HG03045 (cell line): ENCODE results near the gene TBC1D4.
"Not testable (repeated sequence)": the region's sequence is repeated elsewhere in the genome, so short reads cannot be mapped to it uniquely, and the experiment has no call there.

Experiments
- ATAC-seq: cut with Tn5 transposase; IDR thresholded peaks from one replicate; pipeline ENCODE4 v1.9.1; 2021; ENCODE audit warnings: mild to moderate bottlenecking, moderate library complexity; ENCODE audit not compliant: unreplicated experiment

The TBC1D4 gene

GRCh38 chr13:75364131-75364713 lies 117.7 kb downstream of the TBC1D4 start:
- ATAC-seq: no peak

- no peak for ATAC-seq
Measured at GRCh38 chr13:75363371-75363770, 118.6 kb downstream of the TBC1D4 start.

DNA sequence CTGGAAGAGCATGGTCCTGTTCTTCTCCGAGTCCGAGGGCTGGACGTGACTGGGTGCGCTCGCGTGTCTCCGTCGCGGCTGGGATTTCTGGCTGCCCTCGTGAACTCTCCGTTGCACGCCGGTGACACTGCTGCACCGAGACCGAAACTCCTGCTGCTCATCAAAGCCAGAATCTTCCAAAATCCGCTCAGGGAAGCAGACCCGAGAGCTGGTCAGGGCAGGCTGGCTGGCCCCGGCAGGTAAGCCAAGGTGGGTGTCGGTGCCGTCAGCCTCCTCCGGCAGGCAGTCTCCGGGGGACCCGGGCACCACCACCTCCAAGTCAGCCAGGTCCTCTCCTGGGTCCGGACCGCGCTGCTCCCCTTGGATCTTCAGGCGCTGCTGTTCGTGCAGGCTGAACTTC lies 119.9 kb downstream of the TBC1D4 start:
- no peak for ATAC-seq

GRCh38 chr13:75360170-75360569 lies 121.8 kb downstream of the TBC1D4 start:
- no peak for ATAC-seq

- no peak for ATAC-seq
Measured at GRCh38 chr13:75359266-75359665, 122.7 kb downstream of the TBC1D4 start.

DNA sequence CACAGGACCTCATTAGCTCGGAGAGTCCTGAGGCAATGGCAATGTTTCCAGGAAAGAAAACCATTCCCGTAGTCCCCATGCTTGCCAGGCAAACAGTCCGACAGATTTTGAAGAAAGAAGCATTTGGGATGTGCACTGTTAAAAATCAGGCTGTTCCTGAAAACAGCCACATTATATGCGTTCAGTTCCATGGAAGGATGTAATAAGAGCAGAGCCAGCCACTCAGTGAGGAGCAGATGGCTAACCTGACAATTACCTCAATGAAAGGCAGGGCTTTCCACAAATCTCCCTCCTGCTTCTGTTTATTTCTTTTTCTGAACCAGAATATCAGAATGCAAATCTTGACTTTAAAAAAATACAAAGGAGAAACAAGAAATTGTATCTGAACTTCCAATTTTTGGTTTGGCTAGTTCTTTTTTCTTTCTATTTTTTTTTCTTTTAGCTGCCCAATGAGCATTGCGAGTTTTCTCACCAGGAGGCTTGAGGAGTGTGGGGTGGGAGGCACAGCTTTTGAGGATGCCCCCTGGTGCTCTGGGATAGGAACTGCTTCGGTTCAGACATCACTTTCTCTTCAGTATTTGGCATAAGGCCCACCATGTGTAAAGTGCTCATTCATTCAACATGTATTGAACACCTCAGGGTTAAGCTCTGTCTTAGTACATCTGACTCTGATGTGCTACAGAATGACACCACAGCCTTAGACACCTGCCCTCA lies 124.2 kb downstream of the TBC1D4 start:
- peak; percentile 93 for ATAC-seq

DNA sequence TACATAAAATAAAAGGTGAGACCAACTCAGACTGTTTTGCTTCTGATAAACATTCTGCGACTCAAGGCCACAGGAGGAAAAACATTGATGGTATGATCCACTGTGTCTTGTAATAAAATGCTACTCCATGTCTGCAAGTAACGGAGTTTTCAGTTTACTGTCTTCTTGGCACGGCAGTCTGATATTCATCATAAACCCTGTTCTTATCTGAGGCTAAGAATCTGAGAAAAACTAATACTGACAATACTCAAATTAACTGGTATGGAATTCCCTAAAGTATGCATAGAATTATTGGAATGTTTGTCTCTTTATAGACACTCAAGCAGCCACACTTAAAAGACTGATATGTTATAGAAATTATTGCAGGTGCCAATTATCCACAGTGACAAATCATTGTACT lies 125.5 kb downstream of the TBC1D4 start:
- no peak for ATAC-seq

GRCh38 chr13:75355609-75356008 lies 126.4 kb downstream of the TBC1D4 start:
- ATAC-seq: no peak

- ATAC-seq: peak; percentile 78
Measured at GRCh38 chr13:75353781-75354193, 128.2 kb downstream of the TBC1D4 start.

- no peak for ATAC-seq
Measured at GRCh38 chr13:75352641-75353327, 129.2 kb downstream of the TBC1D4 start.

- not testable (repeated sequence) for ATAC-seq
Measured at GRCh38 chr13:75351538-75351937, 130.4 kb downstream of the TBC1D4 start.

GRCh38 chr13:75347925-75348324 lies 134.0 kb downstream of the TBC1D4 start:
- ATAC-seq: no peak

DNA sequence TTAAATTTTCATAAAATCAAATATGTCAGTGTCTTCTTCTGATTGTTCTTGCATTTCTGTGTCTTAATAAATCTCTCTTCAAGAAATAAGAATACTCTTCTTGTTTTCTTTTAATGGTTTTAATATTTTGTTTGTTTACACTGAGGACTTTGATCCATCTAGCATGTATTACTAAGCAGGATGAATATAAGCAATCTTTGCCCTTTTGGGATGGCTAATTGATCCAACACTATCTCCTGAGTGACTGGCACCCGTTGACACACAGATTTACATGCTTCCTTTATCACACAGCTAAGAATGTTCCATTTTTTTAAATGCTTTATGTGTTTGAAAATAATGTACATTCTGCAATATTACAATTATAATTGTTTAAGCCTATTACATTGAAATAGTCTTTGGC lies 134.5 kb downstream of the TBC1D4 start:
- ATAC-seq: no peak

DNA sequence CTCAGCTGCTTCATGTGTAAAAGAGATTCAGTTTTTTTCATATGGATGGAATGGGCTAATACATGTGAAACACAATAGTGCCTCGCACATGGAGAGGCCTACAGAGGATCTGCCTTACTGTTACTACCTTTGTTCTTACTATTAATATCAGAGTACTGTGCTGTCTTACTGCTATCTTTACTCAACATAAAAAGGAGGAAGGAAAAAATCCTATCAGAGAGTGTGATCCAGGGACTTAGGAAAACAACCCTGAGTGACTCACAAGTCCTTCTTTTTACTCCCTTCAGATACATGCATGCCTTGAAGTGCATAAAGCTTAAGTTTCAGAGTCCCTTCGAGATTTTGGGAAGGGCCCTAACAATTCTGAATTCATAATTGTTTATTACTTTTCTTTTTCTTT lies 136.8 kb downstream of the TBC1D4 start:
- no peak for ATAC-seq

- peak; percentile 67 for ATAC-seq
Measured at GRCh38 chr13:75341028-75341427, 140.9 kb downstream of the TBC1D4 start.

GRCh38 chr13:75339635-75340374 lies 142.2 kb downstream of the TBC1D4 start:
- no peak for ATAC-seq

GRCh38 chr13:75334634-75335447 lies 147.1 kb downstream of the TBC1D4 start:
- no peak for ATAC-seq

DNA sequence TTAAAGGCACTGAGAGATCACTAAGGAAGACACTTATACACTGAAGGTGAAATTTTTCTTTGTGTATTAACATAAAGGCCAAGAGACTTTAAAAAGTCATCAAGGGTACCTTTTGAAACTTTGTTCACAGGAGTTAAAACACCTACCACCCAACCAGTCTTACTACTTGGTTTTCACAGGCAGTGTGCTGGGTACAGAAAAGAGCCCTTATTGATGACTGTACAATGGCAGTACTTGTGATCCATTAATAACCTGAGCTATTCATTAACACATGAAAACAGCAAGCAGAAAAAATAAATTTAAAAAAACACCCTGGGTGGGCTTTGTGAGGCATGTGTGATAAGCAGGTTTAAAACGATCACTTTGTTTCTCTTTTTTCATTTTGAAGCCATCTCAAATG lies 148.9 kb downstream of the TBC1D4 start:
- ATAC-seq: no peak

DNA sequence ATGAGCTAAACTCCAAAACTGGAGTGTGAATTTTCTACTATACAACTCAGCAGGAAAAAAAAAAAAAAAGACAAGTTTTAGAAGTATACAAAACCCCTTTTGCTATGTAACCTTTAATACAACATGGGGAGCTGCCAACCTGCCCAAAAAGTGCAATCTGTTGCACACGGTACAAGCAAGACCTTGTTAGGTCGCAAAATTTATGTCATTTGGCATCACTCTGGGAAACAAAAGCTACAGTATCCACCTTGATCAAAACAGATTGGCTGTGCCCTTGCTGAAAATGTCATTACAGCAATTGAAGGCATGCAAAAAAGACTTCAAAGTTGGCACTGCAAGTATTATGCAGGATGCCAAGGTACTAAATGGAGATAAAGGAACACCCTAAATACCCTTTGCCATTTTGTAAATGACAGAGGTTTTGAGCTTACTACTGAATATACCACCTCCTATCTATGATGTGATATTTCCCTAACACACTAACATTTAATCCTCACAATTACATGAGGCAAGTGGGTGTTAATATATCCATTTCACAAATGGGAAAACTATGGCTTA lies 150.1 kb downstream of the TBC1D4 start:
- no peak for ATAC-seq

DNA sequence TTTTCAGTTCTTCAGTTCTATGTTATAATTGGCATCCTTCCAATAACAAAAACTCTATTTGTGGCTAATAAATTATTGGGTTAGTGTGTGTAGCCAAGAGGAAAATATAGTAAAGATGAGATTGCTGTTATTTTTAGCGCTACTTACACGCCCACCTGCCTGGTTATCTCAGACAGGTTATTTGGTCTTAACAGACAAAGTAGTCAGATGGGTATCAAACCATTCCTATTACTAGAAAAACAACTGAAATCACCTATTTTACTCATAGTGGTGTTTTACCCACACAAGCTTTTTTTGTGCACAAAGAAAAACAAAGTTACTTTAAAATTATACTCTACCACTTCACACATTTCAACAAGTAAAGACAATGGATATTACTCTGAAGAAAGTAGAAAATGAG lies 151.2 kb downstream of the TBC1D4 start:
- ATAC-seq: no peak
